ENCODE results near the gene MXI1.

The MXI1 gene

GRCh38 chr10:110221044-110221720 lies 13.8 kb downstream of the MXI1 start:
- Mint-ChIP-seq H3K36me3 (ENCODE audit: low read depth) (no peaks in the 10 kb centered on the region), H3K9me3 (no peaks in the 10 kb centered on the region), H3K27ac (peak overlapping the region; percentile 51 to 74 (median 68)), H3K4me1 (peaks cover 39% of the 10 kb centered on the region), H3K27me3 (ENCODE audit: low read depth) (no peaks in the 10 kb centered on the region), H3K4me3 (peak overlapping the region; percentile 66 to 81 (median 75))
- TF ChIP-seq CTCF (IDR thresholded peaks at IDR 0.05; ENCODE audit: unreplicated experiment in 3 of 3), result no peak

GRCh38 chr10:110221721-110222261 lies 14.4 kb downstream of the MXI1 start:
- H3K4me3 Mint-ChIP-seq, result peak overlapping the region; percentile 66 to 81 (median 75)
- no peaks in the 10 kb centered on the region for H3K36me3 Mint-ChIP-seq (ENCODE audit: low read depth)
- H3K27me3 Mint-ChIP-seq (ENCODE audit: low read depth), result no peaks in the 10 kb centered on the region
- TF ChIP-seq CTCF (IDR thresholded peaks at IDR 0.05; ENCODE audit: unreplicated experiment in 3 of 3), result peak in 1 of 3 experiments; percentile 7
- H3K9me3 Mint-ChIP-seq, result no peaks in the 10 kb centered on the region
- H3K4me1 Mint-ChIP-seq, result peaks cover 38% of the 10 kb centered on the region
- peak overlapping the region; percentile 51 to 74 (median 68) for H3K27ac Mint-ChIP-seq

- Mint-ChIP-seq H3K4me3 (peak overlapping the region; percentile 66 to 81 (median 75)), H3K9me3 (no peaks in the 10 kb centered on the region), H3K27ac (peak overlapping the region; percentile 11 to 74 (median 51)), H3K27me3 (ENCODE audit: low read depth) (no peaks in the 10 kb centered on the region), H3K4me1 (peaks cover 32% of the 10 kb centered on the region), H3K36me3 (ENCODE audit: low read depth) (peaks cover 4% of the 10 kb centered on the region)
- no peak for TF ChIP-seq CTCF (IDR thresholded peaks at IDR 0.05; ENCODE audit: unreplicated experiment in 3 of 3)
Observed at GRCh38 chr10:110222641-110223297, 15.4 kb downstream of the MXI1 start.

GRCh38 chr10:110223298-110223925 lies 16.0 kb downstream of the MXI1 start:
- H3K4me1 Mint-ChIP-seq, result peaks cover 33% of the 10 kb centered on the region
- no peak for TF ChIP-seq CTCF (IDR thresholded peaks at IDR 0.05; ENCODE audit: unreplicated experiment in 3 of 3)
- H3K9me3 Mint-ChIP-seq, result no peaks in the 10 kb centered on the region
- H3K27me3 Mint-ChIP-seq (ENCODE audit: low read depth), result no peaks in the 10 kb centered on the region
- H3K36me3 Mint-ChIP-seq (ENCODE audit: low read depth), result peaks cover 6% of the 10 kb centered on the region
- H3K27ac Mint-ChIP-seq, result peak overlapping the region in 1 of 3 experiments; percentile 34
- H3K4me3 Mint-ChIP-seq, result peak overlapping the region; percentile 69 to 81 (median 80)

- H3K4me3 Mint-ChIP-seq, result peak overlapping the region; percentile 86 to 93 (median 92)
- no peak for TF ChIP-seq CTCF (IDR thresholded peaks at IDR 0.05; ENCODE audit: unreplicated experiment in 3 of 3)
- H3K36me3 Mint-ChIP-seq (ENCODE audit: low read depth), result peaks cover 16% of the 10 kb centered on the region
- H3K27ac Mint-ChIP-seq, result peak overlapping the region; percentile 87 to 96 (median 92)
- H3K4me1 Mint-ChIP-seq, result peaks cover 31% of the 10 kb centered on the region
- no peaks in the 10 kb centered on the region for H3K9me3 Mint-ChIP-seq
- no peaks in the 10 kb centered on the region for H3K27me3 Mint-ChIP-seq (ENCODE audit: low read depth)
Observed at GRCh38 chr10:110224992-110225391, 17.6 kb downstream of the MXI1 start.
